ENCODE data around the gene MAGI2. TPM values are rescaled to one million over a fixed set of nuclear protein-coding genes. Genes with fewer than 3 reads are reported as not detected.

The MAGI2 gene
- total RNA-seq, 1 donor from 2014 or later, result 5.4 TPM

DNA sequence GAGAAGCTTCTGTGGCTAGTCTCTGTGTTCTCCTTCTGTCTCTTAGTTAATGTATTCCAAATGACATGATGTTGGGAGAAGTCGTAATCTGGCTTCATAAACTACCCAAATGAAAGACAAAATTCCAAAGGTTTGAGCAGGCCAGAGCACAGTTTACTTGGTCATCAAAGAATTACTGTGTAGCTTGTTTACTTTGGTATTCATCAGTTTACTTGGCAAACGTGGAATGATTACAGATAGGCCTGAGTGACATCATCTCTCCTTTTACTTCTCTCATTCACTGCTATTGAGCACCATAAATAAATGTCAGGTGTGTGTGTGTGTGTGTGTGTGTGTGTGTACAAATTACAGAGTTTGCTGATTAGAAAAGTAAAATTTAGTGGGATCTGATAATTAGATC is 1327.6 kb downstream of the MAGI2 start:
- no peaks in the 10 kb centered on the region for H3K79me2 ChIP-seq (ENCODE audit: insufficient read depth, low read length)
- H3K9me3 Mint-ChIP-seq (ENCODE audit: unreplicated experiment), result no peaks in the 10 kb centered on the region
- FAIRE-seq (no peak), DNase-seq (ENCODE audit: low read depth) (peak; percentile 49)
- H3K9me3 ChIP-seq (ENCODE audit: insufficient read depth, low read depth, low read length), result no peaks in the 10 kb centered on the region
- no peak overlapping the region for H3K4me3 ChIP-seq (ENCODE audit: insufficient read depth, low read depth, low read length)
- H3K27ac Mint-ChIP-seq (ENCODE audit: unreplicated experiment), result no peak overlapping the region
- no peak overlapping the region for H3K4me2 ChIP-seq (ENCODE audit: low read length)
- no peaks in the 10 kb centered on the region for H4K20me1 ChIP-seq (ENCODE audit: insufficient read depth, low read length)
- TF ChIP-seq, protein P1, sequence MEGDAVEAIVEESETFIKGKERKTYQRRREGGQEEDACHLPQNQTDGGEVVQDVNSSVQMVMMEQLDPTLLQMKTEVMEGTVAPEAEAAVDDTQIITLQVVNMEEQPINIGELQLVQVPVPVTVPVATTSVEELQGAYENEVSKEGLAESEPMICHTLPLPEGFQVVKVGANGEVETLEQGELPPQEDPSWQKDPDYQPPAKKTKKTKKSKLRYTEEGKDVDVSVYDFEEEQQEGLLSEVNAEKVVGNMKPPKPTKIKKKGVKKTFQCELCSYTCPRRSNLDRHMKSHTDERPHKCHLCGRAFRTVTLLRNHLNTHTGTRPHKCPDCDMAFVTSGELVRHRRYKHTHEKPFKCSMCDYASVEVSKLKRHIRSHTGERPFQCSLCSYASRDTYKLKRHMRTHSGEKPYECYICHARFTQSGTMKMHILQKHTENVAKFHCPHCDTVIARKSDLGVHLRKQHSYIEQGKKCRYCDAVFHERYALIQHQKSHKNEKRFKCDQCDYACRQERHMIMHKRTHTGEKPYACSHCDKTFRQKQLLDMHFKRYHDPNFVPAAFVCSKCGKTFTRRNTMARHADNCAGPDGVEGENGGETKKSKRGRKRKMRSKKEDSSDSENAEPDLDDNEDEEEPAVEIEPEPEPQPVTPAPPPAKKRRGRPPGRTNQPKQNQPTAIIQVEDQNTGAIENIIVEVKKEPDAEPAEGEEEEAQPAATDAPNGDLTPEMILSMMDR (IDR thresholded peaks at IDR 0.05; ENCODE audit: insufficient read depth, low read depth, low read length), result no peak
- TF ChIP-seq EZH2 (IDR thresholded peaks at IDR 0.05; ENCODE audit: insufficient read depth, low read length), result no peak
- no peaks in the 10 kb centered on the region for H3K27me3 Mint-ChIP-seq (ENCODE audit: low read depth, unreplicated experiment)
- H3K27me3 ChIP-seq (ENCODE audit: insufficient read depth, low read length), result no peaks in the 10 kb centered on the region
- H3K4me1 Mint-ChIP-seq (ENCODE audit: low read depth, unreplicated experiment), result peaks cover 6% of the 10 kb centered on the region
- no peak overlapping the region for H2AFZ ChIP-seq (ENCODE audit: low read depth, low read length)
- no peaks in the 10 kb centered on the region for H3K36me3 Mint-ChIP-seq (ENCODE audit: low read depth, unreplicated experiment)
- H3K9ac ChIP-seq (ENCODE audit: low read length), result no peak overlapping the region
- H3K4me3 Mint-ChIP-seq (ENCODE audit: unreplicated experiment), result no peak overlapping the region
- no peaks in the 10 kb centered on the region for H3K4me1 ChIP-seq (ENCODE audit: insufficient read depth, low read length)
- no peak overlapping the region for H3K27ac ChIP-seq (ENCODE audit: low read depth, low read length)
- H3K36me3 ChIP-seq (ENCODE audit: insufficient read depth, low read length), result no peaks in the 10 kb centered on the region

DNA sequence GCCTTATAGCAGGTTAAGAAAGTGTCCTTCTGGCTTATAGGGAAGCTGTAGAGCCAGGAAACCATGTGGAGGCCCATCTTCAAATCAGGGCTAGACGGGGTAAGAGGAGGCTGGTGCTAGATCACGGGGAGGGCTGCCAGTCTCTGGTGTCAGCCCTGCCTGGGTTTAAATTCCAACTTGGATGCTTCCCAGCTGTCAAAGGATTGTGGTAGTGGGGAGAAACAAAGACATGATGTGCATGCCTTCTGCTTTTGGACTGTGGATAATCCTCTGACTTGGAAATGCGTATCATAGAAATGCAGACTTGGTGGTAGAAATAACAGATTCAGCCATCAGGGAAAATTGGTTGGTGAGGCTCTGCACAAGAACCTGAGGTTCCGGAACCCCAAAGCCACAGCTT is 1329.3 kb downstream of the MAGI2 start:
- no peaks in the 10 kb centered on the region for H3K27me3 Mint-ChIP-seq (ENCODE audit: low read depth, unreplicated experiment)
- Histone ChIP-seq H3K4me2 (ENCODE audit: low read length) (no peak overlapping the region), H3K27me3 (ENCODE audit: insufficient read depth, low read length) (no peaks in the 10 kb centered on the region), H3K79me2 (ENCODE audit: insufficient read depth, low read length) (no peaks in the 10 kb centered on the region), H3K4me3 (ENCODE audit: insufficient read depth, low read depth, low read length) (no peak overlapping the region), H3K4me1 (ENCODE audit: insufficient read depth, low read length) (no peaks in the 10 kb centered on the region), H3K36me3 (ENCODE audit: insufficient read depth, low read length) (no peaks in the 10 kb centered on the region), H2AFZ (ENCODE audit: low read depth, low read length) (no peak overlapping the region), H4K20me1 (ENCODE audit: insufficient read depth, low read length) (no peaks in the 10 kb centered on the region), H3K9ac (ENCODE audit: low read length) (no peak overlapping the region), H3K9me3 (ENCODE audit: insufficient read depth, low read depth, low read length) (no peaks in the 10 kb centered on the region), H3K27ac (ENCODE audit: low read depth, low read length) (no peak overlapping the region)
- H3K4me3 Mint-ChIP-seq (ENCODE audit: unreplicated experiment), result no peak overlapping the region
- H3K27ac Mint-ChIP-seq (ENCODE audit: unreplicated experiment), result no peak overlapping the region
- TF ChIP-seq EZH2 (IDR thresholded peaks at IDR 0.05; ENCODE audit: insufficient read depth, low read length), result no peak
- TF ChIP-seq, protein P1 (IDR thresholded peaks at IDR 0.05; ENCODE audit: insufficient read depth, low read depth, low read length), result no peak
- no peaks in the 10 kb centered on the region for H3K36me3 Mint-ChIP-seq (ENCODE audit: low read depth, unreplicated experiment)
- FAIRE-seq, result no peak
- H3K9me3 Mint-ChIP-seq (ENCODE audit: unreplicated experiment), result no peaks in the 10 kb centered on the region
- no peaks in the 10 kb centered on the region for H3K4me1 Mint-ChIP-seq (ENCODE audit: low read depth, unreplicated experiment)
- DNase-seq (ENCODE audit: low read depth), result no peak

DNA sequence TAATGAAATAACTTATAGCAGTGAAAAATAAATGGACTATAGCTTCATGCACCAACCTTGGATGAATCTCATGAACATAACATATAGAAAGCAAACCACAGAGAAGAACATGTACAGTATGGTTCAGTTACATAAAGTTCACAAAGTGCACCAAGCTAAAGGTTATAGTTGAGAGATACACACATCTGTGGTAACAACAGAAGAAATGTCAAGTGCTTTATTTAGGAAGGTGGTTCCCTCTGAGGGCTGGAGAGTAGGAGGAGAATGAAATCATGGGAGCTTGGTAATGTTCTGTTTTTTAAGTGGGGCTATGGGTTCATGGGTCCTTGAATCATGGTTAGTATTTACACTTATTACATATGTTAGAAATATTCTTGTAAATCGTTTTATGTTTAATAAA is 1331.6 kb downstream of the MAGI2 start:
- H3K36me3 ChIP-seq (ENCODE audit: insufficient read depth, low read length), result no peaks in the 10 kb centered on the region
- no peaks in the 10 kb centered on the region for H3K4me1 Mint-ChIP-seq (ENCODE audit: low read depth, unreplicated experiment)
- no peak overlapping the region for H3K4me2 ChIP-seq (ENCODE audit: low read length)
- FAIRE-seq (no peak), DNase-seq (ENCODE audit: low read depth) (no peak)
- H3K9ac ChIP-seq (ENCODE audit: low read length), result no peak overlapping the region
- H3K27me3 Mint-ChIP-seq (ENCODE audit: low read depth, unreplicated experiment), result no peaks in the 10 kb centered on the region
- no peak overlapping the region for H3K27ac Mint-ChIP-seq (ENCODE audit: unreplicated experiment)
- H3K4me3 ChIP-seq (ENCODE audit: insufficient read depth, low read depth, low read length), result no peak overlapping the region
- no peak for TF ChIP-seq EZH2 (IDR thresholded peaks at IDR 0.05; ENCODE audit: insufficient read depth, low read length)
- TF ChIP-seq, protein P1 (IDR thresholded peaks at IDR 0.05; ENCODE audit: insufficient read depth, low read depth, low read length), result no peak
- H3K4me3 Mint-ChIP-seq (ENCODE audit: unreplicated experiment), result no peak overlapping the region
- H3K9me3 ChIP-seq (ENCODE audit: insufficient read depth, low read depth, low read length), result no peaks in the 10 kb centered on the region
- H4K20me1 ChIP-seq (ENCODE audit: insufficient read depth, low read length), result no peaks in the 10 kb centered on the region
- no peaks in the 10 kb centered on the region for H3K9me3 Mint-ChIP-seq (ENCODE audit: unreplicated experiment)
- no peaks in the 10 kb centered on the region for H3K79me2 ChIP-seq (ENCODE audit: insufficient read depth, low read length)
- no peaks in the 10 kb centered on the region for H3K36me3 Mint-ChIP-seq (ENCODE audit: low read depth, unreplicated experiment)
- H3K4me1 ChIP-seq (ENCODE audit: insufficient read depth, low read length), result no peaks in the 10 kb centered on the region
- no peaks in the 10 kb centered on the region for H3K27me3 ChIP-seq (ENCODE audit: insufficient read depth, low read length)
- H3K27ac ChIP-seq (ENCODE audit: low read depth, low read length), result no peak overlapping the region
- no peak overlapping the region for H2AFZ ChIP-seq (ENCODE audit: low read depth, low read length)

Data from astrocyte (in vitro differentiated cells and primary cell).